ENCODE measurements around the gene CYTH3.
A peak's percentile ranks its signal among the peaks of the same experiment; 100 is the strongest.

The CYTH3 gene

GRCh38 chr7:6243168-6243567 is 29.3 kb downstream of the CYTH3 start:
- H3K27ac ChIP-seq (ENCODE audit: low read length), result no peak overlapping the region
- peaks cover 7% of the 10 kb centered on the region for H3K4me1 ChIP-seq (ENCODE audit: control insufficient read depth, insufficient read depth, low read length)

GRCh38 chr7:6242561-6242960 is 29.9 kb downstream of the CYTH3 start:
- H3K9me3 ChIP-seq (ENCODE audit: control insufficient read depth in 2 of 2, low read length in 2 of 2), result no peaks in the 10 kb centered on the region
- no peak overlapping the region for H3K27ac ChIP-seq (ENCODE audit: low read length)
- H3K27me3 ChIP-seq (ENCODE audit: control insufficient read depth in 1 of 2, insufficient read depth in 2 of 2, low read length in 2 of 2), result no peaks in the 10 kb centered on the region
- H3K4me1 ChIP-seq (ENCODE audit: control insufficient read depth, insufficient read depth, low read length), result peaks cover 4% of the 10 kb centered on the region
- no peak overlapping the region for H3K4me3 ChIP-seq (ENCODE audit: low read length in 2 of 2)
- H3K36me3 ChIP-seq (ENCODE audit: control insufficient read depth in 2 of 2, insufficient read depth in 2 of 2, low read length in 2 of 2), result no peaks in the 10 kb centered on the region
- H3K9ac ChIP-seq (ENCODE audit: low read length in 2 of 2), result no peak overlapping the region

More at GRCh38 chr7:6243168-6243567, 29.3 kb downstream of the CYTH3 start:
- H3K27me3 ChIP-seq (ENCODE audit: control insufficient read depth in 1 of 2, insufficient read depth in 2 of 2, low read length in 2 of 2), result no peaks in the 10 kb centered on the region
- no peak overlapping the region for H3K4me3 ChIP-seq (ENCODE audit: low read length in 2 of 2)
- no peaks in the 10 kb centered on the region for H3K9me3 ChIP-seq (ENCODE audit: control insufficient read depth in 2 of 2, low read length in 2 of 2)
- no peaks in the 10 kb centered on the region for H3K36me3 ChIP-seq (ENCODE audit: control insufficient read depth in 2 of 2, insufficient read depth in 2 of 2, low read length in 2 of 2)
- H3K9ac ChIP-seq (ENCODE audit: low read length in 2 of 2), result no peak overlapping the region

- H3K36me3 ChIP-seq (ENCODE audit: control insufficient read depth in 2 of 2, insufficient read depth in 2 of 2, low read length in 2 of 2), result no peaks in the 10 kb centered on the region
- H3K9ac ChIP-seq (ENCODE audit: low read length in 2 of 2), result no peak overlapping the region
- no peak overlapping the region for H3K4me3 ChIP-seq (ENCODE audit: low read length in 2 of 2)
- H3K4me1 ChIP-seq (ENCODE audit: control insufficient read depth, insufficient read depth, low read length), result peaks cover 3% of the 10 kb centered on the region
- H3K27me3 ChIP-seq (ENCODE audit: control insufficient read depth in 1 of 2, insufficient read depth in 2 of 2, low read length in 2 of 2), result no peaks in the 10 kb centered on the region
- no peaks in the 10 kb centered on the region for H3K9me3 ChIP-seq (ENCODE audit: control insufficient read depth in 2 of 2, low read length in 2 of 2)
- no peak overlapping the region for H3K27ac ChIP-seq (ENCODE audit: low read length)
These were observed 30.8 kb downstream of the CYTH3 start for GRCh38 chr7:6241607-6241973.

DNA sequence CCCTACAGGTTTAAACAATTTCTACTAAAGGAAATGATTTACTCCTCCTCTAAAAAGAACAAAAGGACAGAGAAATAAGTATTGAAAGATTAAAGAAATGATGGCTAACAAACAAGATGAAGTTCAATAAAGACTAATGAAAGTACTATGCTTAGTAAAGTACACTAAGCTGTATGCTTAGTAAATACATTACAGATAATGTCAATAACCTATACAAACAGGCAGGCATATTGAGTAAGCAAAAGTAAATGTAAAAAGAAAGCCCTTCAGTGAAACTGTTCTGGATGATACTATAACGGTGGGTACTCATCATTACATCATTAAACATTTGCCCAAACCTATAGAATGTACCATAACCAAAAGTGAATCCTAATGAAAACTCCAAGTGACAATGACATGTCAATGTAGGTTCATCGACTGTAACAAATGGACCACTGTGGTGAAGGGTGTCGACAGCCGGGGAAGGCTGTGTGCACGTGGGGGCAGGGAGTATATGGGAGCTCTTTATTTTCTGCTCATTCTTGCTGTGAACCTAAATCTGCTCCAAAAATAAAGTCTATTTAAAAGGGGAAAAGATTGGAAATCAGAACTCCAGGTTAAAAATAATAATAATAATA is 34.0 kb downstream of the CYTH3 start:
- no peak overlapping the region for H3K4me3 ChIP-seq (ENCODE audit: low read length in 2 of 2)
- peaks cover 3% of the 10 kb centered on the region for H3K4me1 ChIP-seq (ENCODE audit: control insufficient read depth, insufficient read depth, low read length)

DNA sequence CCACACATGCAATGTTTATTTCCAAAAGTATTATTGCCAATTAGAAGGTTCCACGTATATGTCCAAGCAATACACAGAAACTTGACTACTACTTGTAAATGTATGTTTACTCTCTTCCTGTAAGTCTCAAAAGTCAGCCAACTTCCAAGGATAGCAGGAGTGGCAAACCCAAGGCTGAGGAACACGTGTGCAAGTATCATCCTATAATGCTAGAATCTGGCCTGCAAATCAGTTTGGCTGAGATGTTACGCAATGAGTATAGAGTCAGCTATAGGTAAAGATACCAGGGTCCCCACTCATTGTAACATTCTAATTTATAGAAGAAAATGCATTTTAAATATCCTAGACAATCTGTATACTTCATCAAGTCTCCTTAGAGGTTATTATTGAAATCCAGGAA is 34.7 kb downstream of the CYTH3 start:
- peaks cover 3% of the 10 kb centered on the region for H3K4me1 ChIP-seq (ENCODE audit: control insufficient read depth, insufficient read depth, low read length)
- H3K4me3 ChIP-seq (ENCODE audit: low read length in 2 of 2), result no peak overlapping the region
- no peak overlapping the region for H3K27ac ChIP-seq (ENCODE audit: low read length)
- no peaks in the 10 kb centered on the region for H3K27me3 ChIP-seq (ENCODE audit: control insufficient read depth in 1 of 2, insufficient read depth in 2 of 2, low read length in 2 of 2)
- no peaks in the 10 kb centered on the region for H3K36me3 ChIP-seq (ENCODE audit: control insufficient read depth in 2 of 2, insufficient read depth in 2 of 2, low read length in 2 of 2)
- no peaks in the 10 kb centered on the region for H3K9me3 ChIP-seq (ENCODE audit: control insufficient read depth in 2 of 2, low read length in 2 of 2)
- no peak overlapping the region for H3K9ac ChIP-seq (ENCODE audit: low read length in 2 of 2)

More for the DNA sequence above, 34.0 kb downstream of the CYTH3 start:
- Histone ChIP-seq H3K27ac (ENCODE audit: low read length) (no peak overlapping the region), H3K9ac (ENCODE audit: low read length in 2 of 2) (no peak overlapping the region), H3K36me3 (ENCODE audit: control insufficient read depth in 2 of 2, insufficient read depth in 2 of 2, low read length in 2 of 2) (no peaks in the 10 kb centered on the region), H3K9me3 (ENCODE audit: control insufficient read depth in 2 of 2, low read length in 2 of 2) (no peaks in the 10 kb centered on the region), H3K27me3 (ENCODE audit: control insufficient read depth in 1 of 2, insufficient read depth in 2 of 2, low read length in 2 of 2) (no peaks in the 10 kb centered on the region)

DNA sequence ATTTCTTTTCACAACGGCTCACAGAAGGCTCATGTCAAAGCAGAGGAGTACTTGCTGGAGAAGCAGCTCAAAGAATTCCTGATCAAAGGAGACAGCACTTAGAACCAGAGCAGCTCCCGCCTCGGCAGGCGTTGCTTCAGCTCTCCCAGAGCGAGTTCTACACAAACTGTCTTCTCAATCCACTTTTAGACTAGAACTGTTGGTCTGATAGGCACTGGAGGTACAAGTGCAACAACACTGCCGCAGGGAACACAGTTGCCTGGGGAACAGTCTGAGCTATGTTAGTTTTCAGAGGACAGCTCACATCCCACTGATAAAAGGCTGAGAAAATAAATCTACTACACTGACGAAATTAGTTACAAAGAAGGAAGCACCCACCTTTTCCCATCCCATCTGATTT is 35.4 kb downstream of the CYTH3 start:
- Histone ChIP-seq H3K36me3 (ENCODE audit: control insufficient read depth in 2 of 2, insufficient read depth in 2 of 2, low read length in 2 of 2) (no peaks in the 10 kb centered on the region), H3K9me3 (ENCODE audit: control insufficient read depth in 2 of 2, low read length in 2 of 2) (no peaks in the 10 kb centered on the region), H3K4me1 (ENCODE audit: control insufficient read depth, insufficient read depth, low read length) (peaks cover 7% of the 10 kb centered on the region), H3K27me3 (ENCODE audit: control insufficient read depth in 1 of 2, insufficient read depth in 2 of 2, low read length in 2 of 2) (no peaks in the 10 kb centered on the region), H3K9ac (ENCODE audit: low read length in 2 of 2) (no peak overlapping the region), H3K4me3 (ENCODE audit: low read length in 2 of 2) (no peak overlapping the region), H3K27ac (ENCODE audit: low read length) (no peak overlapping the region)

- Histone ChIP-seq H3K9ac (ENCODE audit: low read length in 2 of 2) (no peak overlapping the region), H3K4me3 (ENCODE audit: low read length in 2 of 2) (peak overlapping the region in 1 of 2 donors; percentile 15), H3K36me3 (ENCODE audit: control insufficient read depth in 2 of 2, insufficient read depth in 2 of 2, low read length in 2 of 2) (no peaks in the 10 kb centered on the region), H3K9me3 (ENCODE audit: control insufficient read depth in 2 of 2, low read length in 2 of 2) (no peaks in the 10 kb centered on the region), H3K27me3 (ENCODE audit: control insufficient read depth in 1 of 2, insufficient read depth in 2 of 2, low read length in 2 of 2) (no peaks in the 10 kb centered on the region), H3K27ac (ENCODE audit: low read length) (no peak overlapping the region), H3K4me1 (ENCODE audit: control insufficient read depth, insufficient read depth, low read length) (peaks cover 7% of the 10 kb centered on the region)
These were observed 37.2 kb downstream of the CYTH3 start for GRCh38 chr7:6235029-6235871.

DNA sequence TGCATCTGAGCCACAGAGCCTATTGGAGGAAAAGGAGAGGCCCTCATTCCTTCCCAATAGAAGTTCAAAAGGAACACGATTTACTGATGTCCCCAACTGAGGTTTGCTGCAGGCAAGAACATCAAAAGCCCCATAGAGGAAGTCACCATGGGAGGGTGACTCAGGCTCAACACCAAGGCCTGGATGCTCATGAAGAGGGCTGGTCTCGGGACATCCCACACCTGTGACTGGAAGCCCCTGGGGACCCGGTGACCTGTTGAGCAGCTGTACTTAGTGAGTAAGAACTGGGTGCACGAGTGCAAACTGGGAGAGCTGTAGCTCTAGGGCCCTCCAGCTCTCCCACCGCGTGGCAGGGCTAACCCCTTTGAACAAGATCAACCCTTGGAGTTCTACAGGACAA is 38.0 kb downstream of the CYTH3 start:
- Histone ChIP-seq H3K4me3 (ENCODE audit: low read length in 2 of 2) (no peak overlapping the region), H3K36me3 (ENCODE audit: control insufficient read depth in 2 of 2, insufficient read depth in 2 of 2, low read length in 2 of 2) (no peaks in the 10 kb centered on the region), H3K9me3 (ENCODE audit: control insufficient read depth in 2 of 2, low read length in 2 of 2) (no peaks in the 10 kb centered on the region), H3K27ac (ENCODE audit: low read length) (no peak overlapping the region), H3K4me1 (ENCODE audit: control insufficient read depth, insufficient read depth, low read length) (peaks cover 7% of the 10 kb centered on the region), H3K27me3 (ENCODE audit: control insufficient read depth in 1 of 2, insufficient read depth in 2 of 2, low read length in 2 of 2) (no peaks in the 10 kb centered on the region), H3K9ac (ENCODE audit: low read length in 2 of 2) (no peak overlapping the region)

DNA sequence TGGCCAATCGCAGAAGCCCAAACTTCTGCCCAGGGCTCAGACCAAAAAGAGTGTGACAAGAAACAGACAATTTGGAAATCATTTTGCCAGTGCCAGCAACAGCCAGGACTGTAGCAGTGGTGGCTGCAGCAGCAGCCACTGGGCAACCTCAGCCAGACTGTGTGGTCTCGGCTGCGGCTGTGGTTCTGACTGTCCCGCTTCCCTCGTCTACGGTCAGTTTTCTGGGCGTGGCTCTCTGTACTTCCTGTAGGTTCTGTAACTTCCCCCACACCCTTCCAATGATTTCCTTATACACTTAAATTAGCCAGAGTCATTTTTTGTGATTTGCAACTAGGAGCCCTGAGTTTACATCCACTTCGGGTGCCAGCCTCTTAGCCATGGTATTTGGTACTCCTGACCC is 39.9 kb downstream of the CYTH3 start:
- Histone ChIP-seq H3K27ac (ENCODE audit: low read length) (peak overlapping the region; percentile 11), H3K4me3 (ENCODE audit: low read length in 2 of 2) (no peak overlapping the region), H3K36me3 (ENCODE audit: control insufficient read depth in 2 of 2, insufficient read depth in 2 of 2, low read length in 2 of 2) (no peaks in the 10 kb centered on the region), H3K4me1 (ENCODE audit: control insufficient read depth, insufficient read depth, low read length) (peaks cover 17% of the 10 kb centered on the region), H3K9me3 (ENCODE audit: control insufficient read depth in 2 of 2, low read length in 2 of 2) (no peaks in the 10 kb centered on the region), H3K27me3 (ENCODE audit: control insufficient read depth in 1 of 2, insufficient read depth in 2 of 2, low read length in 2 of 2) (no peaks in the 10 kb centered on the region), H3K9ac (ENCODE audit: low read length in 2 of 2) (no peak overlapping the region)

DNA sequence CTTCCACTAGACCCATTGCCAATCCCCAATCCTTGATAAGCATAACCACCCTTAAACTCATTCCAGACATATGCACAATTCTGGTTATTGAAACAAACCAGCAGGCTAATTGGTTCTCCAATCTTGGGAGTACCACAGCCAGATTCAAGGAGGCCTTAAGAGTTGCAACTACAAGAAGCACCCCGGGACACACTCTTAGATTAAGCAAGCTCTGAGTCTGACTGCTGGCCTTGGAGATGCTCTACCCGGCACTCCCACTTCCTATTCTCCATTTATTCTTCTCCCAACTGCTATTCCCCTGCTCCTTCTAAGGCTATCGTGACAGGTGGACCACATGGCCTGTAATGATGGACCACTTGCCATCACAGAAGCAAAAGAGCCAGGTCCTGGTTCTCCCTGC is 40.3 kb downstream of the CYTH3 start:
- Histone ChIP-seq H3K9me3 (ENCODE audit: control insufficient read depth in 2 of 2, low read length in 2 of 2) (no peaks in the 10 kb centered on the region), H3K27me3 (ENCODE audit: control insufficient read depth in 1 of 2, insufficient read depth in 2 of 2, low read length in 2 of 2) (no peaks in the 10 kb centered on the region), H3K4me3 (ENCODE audit: low read length in 2 of 2) (no peak overlapping the region), H3K4me1 (ENCODE audit: control insufficient read depth, insufficient read depth, low read length) (peaks cover 21% of the 10 kb centered on the region), H3K27ac (ENCODE audit: low read length) (peak overlapping the region; percentile 11), H3K36me3 (ENCODE audit: control insufficient read depth in 2 of 2, insufficient read depth in 2 of 2, low read length in 2 of 2) (no peaks in the 10 kb centered on the region), H3K9ac (ENCODE audit: low read length in 2 of 2) (no peak overlapping the region)

GRCh38 chr7:6231184-6231583 is 41.2 kb downstream of the CYTH3 start:
- H3K4me1 ChIP-seq (ENCODE audit: control insufficient read depth, insufficient read depth, low read length), result peaks cover 23% of the 10 kb centered on the region
- no peak overlapping the region for H3K27ac ChIP-seq (ENCODE audit: low read length)
- no peaks in the 10 kb centered on the region for H3K36me3 ChIP-seq (ENCODE audit: control insufficient read depth in 2 of 2, insufficient read depth in 2 of 2, low read length in 2 of 2)
- H3K4me3 ChIP-seq (ENCODE audit: low read length in 2 of 2), result no peak overlapping the region
- H3K27me3 ChIP-seq (ENCODE audit: control insufficient read depth in 1 of 2, insufficient read depth in 2 of 2, low read length in 2 of 2), result no peaks in the 10 kb centered on the region
- H3K9ac ChIP-seq (ENCODE audit: low read length in 2 of 2), result no peak overlapping the region
- no peaks in the 10 kb centered on the region for H3K9me3 ChIP-seq (ENCODE audit: control insufficient read depth in 2 of 2, low read length in 2 of 2)

Data from stomach smooth muscle (tissue), 2 donors.